IMR-90 (cell line): ENCODE measurements around the gene SERPINE2. TPM values are rescaled to one million over a fixed set of nuclear protein-coding genes. Genes with fewer than 3 reads are reported as not detected.

Experiments used
- ATAC-seq: fragments of 200-7000 bp; cut with Tn5 transposase; 2 replicates; pipeline ENCODE4 v1.9.1; 2020; ENCODE audit warnings: low read depth, mild to moderate bottlenecking, moderate library complexity
- BruUV-seq: library from RNA; stranded (reverse); fragments of 400-500 nt; replicated peaks from 2 replicates; lab custom pipeline; 2021; lab: Mats Ljungman, UMichigan
- CTCF ChIA-PET: fragments of 300-600 bp; formaldehyde crosslinking; extraction: SDS; loops from one replicate; lab custom pipeline; 2021; ENCODE audit warnings: antibody characterized with exemption; lab: Yijun Ruan, JAX
- POLR2A ChIA-PET: fragments of 300-600 bp; sonication (Branson Sonifier 250); formaldehyde crosslinking; loops from one replicate; lab custom pipeline; 2022; ENCODE audit warnings: antibody characterized with exemption; ENCODE audit not compliant: unreplicated experiment; lab: Charles Lee
- DNase-seq: peaks from one replicate; pipeline ENCODE4 v3.0.0; 2013
- H2AFZ ChIP-seq: replicated peaks from 2 replicates; pipeline ENCODE3; 2013; ENCODE audit warnings: low read length, mild to moderate bottlenecking; ENCODE audit not compliant: poor library complexity
- H2AK5ac ChIP-seq: 2 replicates; pipeline ENCODE4 v1.6.1; 2013; ENCODE audit warnings: low read depth, low read length, inconsistent platforms
- H2AK9ac ChIP-seq: replicated peaks from 2 replicates; pipeline ENCODE3; 2013; ENCODE audit warnings: mild to moderate bottlenecking, low read depth, low read length, moderate library complexity; ENCODE audit not compliant: poor library complexity
- H2BK120ac ChIP-seq: 2 replicates; pipeline ENCODE4 v1.6.1; 2013; ENCODE audit warnings: low read depth, low read length, inconsistent platforms
- H2BK15ac ChIP-seq: 3 replicates; pipeline ENCODE4 v1.6.1; 2013; ENCODE audit warnings: low read depth, low read length, inconsistent platforms
- H2BK20ac ChIP-seq: 2 replicates; pipeline ENCODE4 v1.6.1; 2013; ENCODE audit warnings: low read depth, mild to moderate bottlenecking, inconsistent platforms, low read length, moderate library complexity
- H2BK5ac ChIP-seq: 2 replicates; pipeline ENCODE4 v1.6.1; 2013; ENCODE audit warnings: mild to moderate bottlenecking, low read depth, low read length, inconsistent platforms; ENCODE audit not compliant: poor library complexity, severe bottlenecking
- H3K14ac ChIP-seq: replicated peaks from 2 replicates; pipeline ENCODE4 v1.6.1; 2013; ENCODE audit warnings: low read depth, low read length, inconsistent platforms
- H3K18ac ChIP-seq: 2 replicates; pipeline ENCODE4 v1.6.1; 2013; ENCODE audit warnings: low read depth, low read length, control low read depth
- H3K23ac ChIP-seq: 2 replicates; pipeline ENCODE4 v1.6.1; 2013; ENCODE audit warnings: low read depth, low read length, inconsistent platforms
- H3K27ac ChIP-seq: 2 replicates; pipeline ENCODE4 v1.5.1; 2013; ENCODE audit warnings: mild to moderate bottlenecking, control low read depth, low read length; ENCODE audit not compliant: insufficient read depth
- H3K27me3 ChIP-seq: 2 replicates; pipeline ENCODE4 v1.6.1; 2013; ENCODE audit warnings: low read length; ENCODE audit not compliant: control insufficient read depth, insufficient read depth
- H3K36me3 ChIP-seq: 2 replicates; pipeline ENCODE4 v1.6.1; 2013; ENCODE audit warnings: low read length, mixed read lengths; ENCODE audit not compliant: control insufficient read depth, insufficient read depth
- H3K4ac ChIP-seq: 2 replicates; pipeline ENCODE4 v1.6.1; 2013; ENCODE audit warnings: low read depth, low read length, inconsistent platforms
- H3K4me1 ChIP-seq: 2 replicates; pipeline ENCODE4 v1.6.1; 2013; ENCODE audit warnings: low read length, mixed read lengths; ENCODE audit not compliant: control insufficient read depth, insufficient read depth
- H3K4me2 ChIP-seq: 2 replicates; pipeline ENCODE4 v1.6.1; 2013; ENCODE audit warnings: low read depth, mild to moderate bottlenecking, control low read depth, low read length, moderate library complexity
- H3K4me3 ChIP-seq: 2 replicates; pipeline ENCODE4 v1.5.1; 2013; ENCODE audit warnings: low read depth, mild to moderate bottlenecking, control low read depth, low read length, moderate library complexity; ENCODE audit not compliant: insufficient read depth
- H3K56ac ChIP-seq: 2 replicates; pipeline ENCODE4 v1.6.1; 2013; ENCODE audit warnings: low read length, inconsistent platforms; ENCODE audit not compliant: insufficient read depth; ENCODE audit errors: extremely low read depth
- H3K79me1 ChIP-seq, 2 experiments: 2 replicates each; pipeline ENCODE4 v1.6.1; 2013; ENCODE audit warnings: low read length in 2 of 2, inconsistent platforms in 1 of 2, low read depth in 1 of 2
- H3K9ac ChIP-seq: 2 replicates; pipeline ENCODE4 v1.6.1; 2013; ENCODE audit warnings: low read depth, low read length, control low read depth
- H3K9me1 ChIP-seq: 2 replicates; pipeline ENCODE4 v1.6.1; 2013; ENCODE audit warnings: low read length, inconsistent platforms; ENCODE audit not compliant: insufficient read depth
- H3K9me3 ChIP-seq: 2 replicates; pipeline ENCODE4 v1.6.1; 2013; ENCODE audit warnings: low read length; ENCODE audit not compliant: control insufficient read depth, insufficient read depth
- H4K20me1 ChIP-seq: 2 replicates; pipeline ENCODE4 v1.6.1; 2013; ENCODE audit warnings: low read length, inconsistent platforms; ENCODE audit not compliant: insufficient read depth
- H4K5ac ChIP-seq: 2 replicates; pipeline ENCODE4 v1.6.1; 2013; ENCODE audit warnings: mild to moderate bottlenecking, low read depth, low read length, control low read depth
- H4K8ac ChIP-seq, 2 experiments: 2 replicates each; pipeline ENCODE4 v1.6.1; 2013; ENCODE audit warnings: low read depth in 2 of 2, low read length in 2 of 2, control low read depth in 1 of 2, inconsistent platforms in 1 of 2
- H4K91ac ChIP-seq: 2 replicates; pipeline ENCODE4 v1.6.1; 2013; ENCODE audit warnings: low read depth, low read length, inconsistent platforms; ENCODE audit not compliant: insufficient read depth
- BHLHE40 ChIP-seq: fragments of 150-350 bp; IDR thresholded peaks from 2 replicates; pipeline ENCODE4 v1.6.1; 2016; ENCODE audit warnings: mild to moderate bottlenecking, low read depth, low read length
- CEBPB ChIP-seq: IDR thresholded peaks from 2 replicates; pipeline ENCODE4 v1.6.1; 2012; ENCODE audit warnings: low read depth, low read length, improper control_type of control experiment
- MAZ ChIP-seq: IDR thresholded peaks from 2 replicates; pipeline ENCODE4 v1.6.1; 2012; ENCODE audit warnings: low read depth, mild to moderate bottlenecking, low read length, improper control_type of control experiment, moderate library complexity, borderline replicate concordance
- POLR2A ChIP-seq: IDR thresholded peaks from 2 replicates; pipeline ENCODE4 v1.6.1; 2012; ENCODE audit warnings: mild to moderate bottlenecking, low read depth, low read length
- WGBS, 2 experiments: methylation state at CpG; one replicate each; pipeline versions ENCODE4 v1.1.5 to v1.1.7; 2013; ENCODE audit warnings: missing lambda C conversion rate in 2 of 2; ENCODE audit not compliant: insufficient read length in 1 of 2; ENCODE audit errors: extremely low coverage in 2 of 2; 5-methylcytosine and 5-hydroxymethylcytosine counted together
- dilution Hi-C: fragments of 300-500 bp; cut with HindIII; formaldehyde crosslinking; loops from one replicate; pipeline ENCODE4 v1.14.3; 2018; ENCODE audit warnings: low sequenced_read_pairs; ENCODE audit not compliant: unreplicated experiment
- in situ Hi-C: fragments of 300-500 bp; cut with MboI; formaldehyde crosslinking; loops from 3 replicates; pipeline ENCODE4 v1.14.3; 2019; ENCODE audit warnings: low sequenced_read_pairs, inconsistent platforms, mixed read lengths
- intact Hi-C: fragments of 100-400 bp; cut with micrococcal nuclease; formaldehyde crosslinking; loops from 2 replicates; pipeline ENCODE4 v1.10.0; 2022
- polyA plus RNA-seq, 3 experiments: library from polyadenylated mRNA; depleted of rRNA; stranded (reverse); fragments of >200 nt; gene quantifications; 2 replicates each; pipeline ENCODE4 v1.2.3, GENCODE V29; 2012; ENCODE audit warnings: low replicate concordance in 1 of 3
- total RNA-seq: library from RNA; depleted of rRNA; stranded (reverse); fragments of >200 nt; gene quantifications from 2 replicates; pipeline ENCODE4 v1.2.3, GENCODE V29; 2012
- TF ChIP-seq, protein P1 (sequence below): fragments of 150-350 bp; IDR thresholded peaks from 2 replicates; pipeline ENCODE4 v1.6.1; 2016; ENCODE audit warnings: low read depth, mild to moderate bottlenecking, low read length, moderate library complexity, borderline replicate concordance

SERPINE2 gene
- total and polyA plus RNA-seq, 2 of the 4 experiments (the other 2 are of a cell fraction): 24.0 to 62.7 TPM

DNA sequence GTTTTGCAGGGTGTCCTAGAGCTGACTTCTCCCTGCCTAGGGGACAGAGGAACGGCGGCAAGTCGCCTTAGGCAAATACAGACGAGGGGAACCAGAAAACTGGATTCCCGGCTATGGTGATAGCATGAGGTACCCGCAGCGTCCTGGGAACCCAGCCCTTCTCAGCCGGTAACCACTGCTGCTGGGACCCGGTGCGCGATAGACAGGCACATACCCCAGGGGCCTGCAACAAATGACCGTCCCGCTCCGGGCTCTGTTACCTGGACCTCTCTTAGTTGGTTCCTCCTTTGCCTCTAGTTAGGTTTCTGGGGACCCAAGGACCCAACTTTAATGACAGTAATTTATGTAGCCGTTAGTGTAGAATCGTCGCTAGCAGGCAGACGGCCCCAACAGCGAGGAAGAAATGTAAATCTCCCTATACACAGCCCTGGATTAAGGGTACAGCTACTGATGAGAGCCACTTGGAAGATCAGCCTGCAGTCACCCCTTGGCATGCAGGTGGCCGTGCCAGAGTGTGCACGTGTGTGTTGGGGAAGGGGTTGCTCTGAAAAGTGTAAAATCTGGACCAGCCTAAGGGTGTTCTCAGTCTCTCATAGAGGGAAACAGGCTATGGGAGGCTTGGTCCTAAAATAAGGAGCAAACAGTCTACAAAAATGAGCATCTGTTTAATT is 819 bp upstream of the SERPINE2 start:
- 2% methylated on average over 7 of the region's 21 CpGs; no CpG with 5 or more reads in 1 of the 2 experiments for WGBS, 2 experiments
- peak; percentile 13 for ATAC-seq
- Histone ChIP-seq H3K56ac (no peak overlapping the region), H2BK15ac (peak overlapping the region; percentile 57; the same call in 1 of the 3 replicates), H3K4ac (peak overlapping the region; percentile 68), H3K4me3 (peak overlapping the region; percentile 99), H3K9me3 (no peaks in the 10 kb centered on the region), H3K36me3 (0 out of 2 replicates have a peak, but pooled peaks cover 2% of the 10 kb centered on the region), H3K9ac (no peak overlapping the region), H3K9me1 (peaks cover 4% of the 10 kb centered on the region), H2BK120ac (peak overlapping the region; percentile 87), H4K91ac (peak overlapping the region; percentile 11; the same call in 1 of the 2 replicates), H3K14ac (no peak overlapping the region), H4K5ac (no peak overlapping the region), H3K79me1 (peaks cover 9 to 23% of the 10 kb centered on the region in 2 experiments; a peak in 2 of 4 replicates), H3K4me2 (peak overlapping the region; percentile 6; the same call in 1 of the 2 replicates), H3K23ac (0 out of 2 replicates have a peak overlapping the region, but pooled peaks have one; percentile 1), H2AK5ac (peak overlapping the region; percentile 54; the same call in 1 of the 2 replicates), H3K18ac (no peak overlapping the region), H2BK5ac (no peak overlapping the region), H3K27ac (no peak overlapping the region; the same call in 1 of the 2 replicates), H3K4me1 (peaks cover 15% of the 10 kb centered on the region), H2BK20ac (peak overlapping the region; percentile 60; the same call in 1 of the 2 replicates), H2AK9ac (peak overlapping the region; percentile 91), H3K27me3 (peaks cover 15% of the 10 kb centered on the region), H4K8ac (no peak overlapping the region; a peak in 1 of 4 replicates), H4K20me1 (no peaks in the 10 kb centered on the region; the same call in 1 of the 2 replicates), H2AFZ (peak overlapping the region; percentile 94)
- dilution Hi-C loops (no loop called here), intact Hi-C loops (loop anchor here (1.0 to 2.0 kb wide), 2 partner anchors 47 to 70 kb away; no protein-coding TSS in a partner anchor), in situ Hi-C loops (no loop called here)
- CTCF ChIA-PET: interaction anchor here (0.8 to 1.8 kb wide), 4 partner anchors 46 to 247 kb away, joined by 4 to 5 read pairs (median 4); no protein-coding TSS in a partner anchor
- TF ChIP-seq BHLHE40: no peak
- TF ChIP-seq CEBPB: no peak
- no peak for TF ChIP-seq MAZ
- TF ChIP-seq POLR2A: no peak
- TF ChIP-seq, protein P1, sequence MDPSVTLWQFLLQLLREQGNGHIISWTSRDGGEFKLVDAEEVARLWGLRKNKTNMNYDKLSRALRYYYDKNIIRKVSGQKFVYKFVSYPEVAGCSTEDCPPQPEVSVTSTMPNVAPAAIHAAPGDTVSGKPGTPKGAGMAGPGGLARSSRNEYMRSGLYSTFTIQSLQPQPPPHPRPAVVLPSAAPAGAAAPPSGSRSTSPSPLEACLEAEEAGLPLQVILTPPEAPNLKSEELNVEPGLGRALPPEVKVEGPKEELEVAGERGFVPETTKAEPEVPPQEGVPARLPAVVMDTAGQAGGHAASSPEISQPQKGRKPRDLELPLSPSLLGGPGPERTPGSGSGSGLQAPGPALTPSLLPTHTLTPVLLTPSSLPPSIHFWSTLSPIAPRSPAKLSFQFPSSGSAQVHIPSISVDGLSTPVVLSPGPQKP: no peak
- DNase-seq: no peak
- no TSS peak for BruUV-seq
- POLR2A ChIA-PET: interaction anchor here (0.6 kb wide), 1 partner anchor 183 kb away, joined by 3 read pairs; no protein-coding TSS in a partner anchor
